ENCODE data around the gene ZNF777.

DNA sequence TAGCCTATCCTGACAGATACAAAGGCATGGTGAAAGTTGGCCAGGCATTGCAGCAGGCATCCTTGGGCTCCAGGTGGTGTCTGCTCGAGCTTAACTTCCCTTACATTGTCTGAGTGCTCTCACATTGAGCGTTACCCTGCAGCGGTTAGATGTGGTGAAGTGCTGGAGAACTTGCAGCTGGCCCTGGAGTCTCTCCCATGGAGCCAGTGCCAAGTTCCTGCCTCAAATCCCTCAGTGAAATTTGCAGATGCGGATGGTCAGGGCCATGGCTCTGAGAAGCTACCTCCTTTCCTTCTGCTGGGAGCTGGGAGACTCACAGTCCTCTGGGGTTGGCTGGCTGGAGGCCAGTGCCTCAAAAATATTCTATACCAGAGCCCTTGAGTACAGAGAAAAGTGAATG is 40.0 kb upstream of the ZNF777 start:
- TF ChIP-seq, protein P1, sequence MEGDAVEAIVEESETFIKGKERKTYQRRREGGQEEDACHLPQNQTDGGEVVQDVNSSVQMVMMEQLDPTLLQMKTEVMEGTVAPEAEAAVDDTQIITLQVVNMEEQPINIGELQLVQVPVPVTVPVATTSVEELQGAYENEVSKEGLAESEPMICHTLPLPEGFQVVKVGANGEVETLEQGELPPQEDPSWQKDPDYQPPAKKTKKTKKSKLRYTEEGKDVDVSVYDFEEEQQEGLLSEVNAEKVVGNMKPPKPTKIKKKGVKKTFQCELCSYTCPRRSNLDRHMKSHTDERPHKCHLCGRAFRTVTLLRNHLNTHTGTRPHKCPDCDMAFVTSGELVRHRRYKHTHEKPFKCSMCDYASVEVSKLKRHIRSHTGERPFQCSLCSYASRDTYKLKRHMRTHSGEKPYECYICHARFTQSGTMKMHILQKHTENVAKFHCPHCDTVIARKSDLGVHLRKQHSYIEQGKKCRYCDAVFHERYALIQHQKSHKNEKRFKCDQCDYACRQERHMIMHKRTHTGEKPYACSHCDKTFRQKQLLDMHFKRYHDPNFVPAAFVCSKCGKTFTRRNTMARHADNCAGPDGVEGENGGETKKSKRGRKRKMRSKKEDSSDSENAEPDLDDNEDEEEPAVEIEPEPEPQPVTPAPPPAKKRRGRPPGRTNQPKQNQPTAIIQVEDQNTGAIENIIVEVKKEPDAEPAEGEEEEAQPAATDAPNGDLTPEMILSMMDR (conservative IDR thresholded peaks at IDR 0.05): no peak
- TF ChIP-seq ZFX (IDR thresholded peaks at IDR 0.05): no peak

All from C4-2B (cell line).